Upper lobe of left lung (tissue), 4 donors: ENCODE results near the gene SHISAL2B.

Source experiments
- POLR2A ChIP-seq, 4 donors: fragments of 450-650 bp; IDR thresholded peaks; one replicate each; pipeline ENCODE4 v1.5.1; 2016 to 2017; ENCODE audit warnings: antibody characterized with exemption in 4 of 4, mild to moderate bottlenecking in 2 of 4
- POLR2AphosphoS5 ChIP-seq, 2 donors: sonication (generic); formaldehyde crosslinking; IDR thresholded peaks; one replicate each; pipeline ENCODE4 v1.5.1; 2017; ENCODE audit warnings: antibody characterized with exemption in 2 of 2
- TF ChIP-seq, protein P1 (sequence below), 6 experiments: fragments of 450-650 bp in 4 of 6; fragments of 200-600 bp in 2 of 6; sonication (generic) in 2 of 6; IDR thresholded peaks; one replicate each; pipeline ENCODE4 v1.5.1; 2016 to 2019; ENCODE audit warnings: antibody characterized with exemption in 6 of 6

DNA sequence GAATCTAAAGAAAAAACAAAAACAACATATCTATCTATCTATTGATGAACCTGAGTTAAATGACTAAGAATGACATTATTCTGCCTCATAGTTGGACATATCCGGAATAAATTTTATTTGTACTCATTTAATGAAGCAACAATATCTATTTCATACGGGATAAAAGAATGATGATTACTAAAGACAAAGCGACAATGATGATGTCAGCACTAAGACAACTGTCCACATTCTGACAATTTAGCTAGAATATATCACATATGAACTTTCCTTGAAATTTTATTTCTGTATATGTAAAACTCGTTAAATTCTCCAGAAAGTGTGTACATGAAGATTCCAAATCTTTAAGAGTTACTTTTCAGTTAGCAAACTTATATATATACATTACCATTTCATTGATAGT lies 23.2 kb upstream of the SHISAL2B start:
- TF ChIP-seq, protein P1, sequence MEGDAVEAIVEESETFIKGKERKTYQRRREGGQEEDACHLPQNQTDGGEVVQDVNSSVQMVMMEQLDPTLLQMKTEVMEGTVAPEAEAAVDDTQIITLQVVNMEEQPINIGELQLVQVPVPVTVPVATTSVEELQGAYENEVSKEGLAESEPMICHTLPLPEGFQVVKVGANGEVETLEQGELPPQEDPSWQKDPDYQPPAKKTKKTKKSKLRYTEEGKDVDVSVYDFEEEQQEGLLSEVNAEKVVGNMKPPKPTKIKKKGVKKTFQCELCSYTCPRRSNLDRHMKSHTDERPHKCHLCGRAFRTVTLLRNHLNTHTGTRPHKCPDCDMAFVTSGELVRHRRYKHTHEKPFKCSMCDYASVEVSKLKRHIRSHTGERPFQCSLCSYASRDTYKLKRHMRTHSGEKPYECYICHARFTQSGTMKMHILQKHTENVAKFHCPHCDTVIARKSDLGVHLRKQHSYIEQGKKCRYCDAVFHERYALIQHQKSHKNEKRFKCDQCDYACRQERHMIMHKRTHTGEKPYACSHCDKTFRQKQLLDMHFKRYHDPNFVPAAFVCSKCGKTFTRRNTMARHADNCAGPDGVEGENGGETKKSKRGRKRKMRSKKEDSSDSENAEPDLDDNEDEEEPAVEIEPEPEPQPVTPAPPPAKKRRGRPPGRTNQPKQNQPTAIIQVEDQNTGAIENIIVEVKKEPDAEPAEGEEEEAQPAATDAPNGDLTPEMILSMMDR (IDR thresholded peaks at IDR 0.05), result no peak
- TF ChIP-seq POLR2A (IDR thresholded peaks at IDR 0.05) (no peak), POLR2AphosphoS5 (IDR thresholded peaks at IDR 0.05) (no peak)
